Forelimb muscle (tissue), 1 donor: ENCODE measurements around the gene ADAMTS16. TPM values are rescaled to one million over a fixed set of nuclear protein-coding genes. Genes with fewer than 3 reads are reported as not detected.

Experiments used
- DNase-seq: peaks from one replicate; pipeline ENCODE4 v3.0.0-alpha.2; 2013; ENCODE audit warnings: low read depth
- polyA plus RNA-seq: library from polyadenylated mRNA; unstranded; fragments of 120-200 nt; gene quantifications from one replicate; pipeline ENCODE4 v1.2.1, GENCODE V29; 2013; ENCODE audit not compliant: insufficient read length

ADAMTS16 gene
- polyA plus RNA-seq, 1 donor, result 5.3 TPM

DNA sequence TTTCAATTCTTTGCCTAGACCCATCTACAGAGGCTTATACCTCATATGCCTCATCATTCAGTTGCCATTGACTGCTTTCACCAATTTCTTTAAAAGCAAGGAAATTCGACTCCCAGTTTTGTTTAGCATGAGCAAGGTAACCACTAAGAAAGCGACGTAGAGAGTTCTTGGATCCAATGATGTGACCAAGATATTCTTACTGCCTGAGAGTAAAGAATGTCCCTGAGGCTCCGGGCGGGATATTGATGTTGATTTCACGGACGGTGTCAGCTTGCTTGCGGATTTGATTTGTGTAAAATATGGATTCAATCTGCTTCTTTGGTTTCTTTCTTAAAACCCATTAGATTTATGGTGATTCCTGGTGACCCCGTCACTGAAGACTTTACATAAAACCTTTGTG is 147.3 kb downstream of the ADAMTS16 start:
- no peak for DNase-seq

DNA sequence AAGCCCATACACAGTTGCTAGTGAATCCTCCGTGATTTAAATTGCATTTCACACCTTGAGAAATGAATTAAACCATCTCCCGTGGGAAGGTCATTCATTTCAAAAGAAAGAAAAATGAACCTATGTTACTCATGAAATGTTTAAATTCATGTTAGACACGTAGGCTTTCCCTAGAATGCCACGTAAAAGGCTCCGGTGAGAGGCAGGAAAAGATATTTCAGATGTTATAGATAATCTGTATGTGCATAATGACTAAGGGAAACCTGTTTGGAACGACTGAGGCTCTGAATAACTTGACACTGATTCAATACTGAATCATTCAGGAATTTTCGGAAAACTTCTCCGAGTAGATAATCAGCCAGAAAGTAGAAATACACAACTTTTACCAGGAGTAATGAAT is 148.1 kb downstream of the ADAMTS16 start:
- no peak for DNase-seq

DNA sequence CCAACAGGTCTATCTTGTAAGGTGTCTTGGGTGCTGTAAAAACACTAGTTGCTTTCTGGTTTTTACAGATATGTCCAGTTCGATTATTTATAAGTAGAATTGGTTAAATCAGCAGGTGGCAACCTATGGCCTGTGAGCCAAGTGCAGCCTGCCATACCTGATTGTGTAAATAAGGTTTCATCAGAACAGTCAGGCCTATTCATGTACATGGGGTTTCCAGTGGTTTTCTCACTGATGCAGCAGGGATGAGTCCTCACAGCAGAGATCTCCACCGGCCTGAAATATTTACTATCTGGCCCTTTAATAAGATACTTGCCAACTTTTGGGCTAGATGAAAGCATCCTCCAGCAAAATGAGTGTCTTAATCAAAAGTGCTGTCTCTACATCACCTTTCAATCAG is 149.4 kb downstream of the ADAMTS16 start:
- DNase-seq, result no peak

DNA sequence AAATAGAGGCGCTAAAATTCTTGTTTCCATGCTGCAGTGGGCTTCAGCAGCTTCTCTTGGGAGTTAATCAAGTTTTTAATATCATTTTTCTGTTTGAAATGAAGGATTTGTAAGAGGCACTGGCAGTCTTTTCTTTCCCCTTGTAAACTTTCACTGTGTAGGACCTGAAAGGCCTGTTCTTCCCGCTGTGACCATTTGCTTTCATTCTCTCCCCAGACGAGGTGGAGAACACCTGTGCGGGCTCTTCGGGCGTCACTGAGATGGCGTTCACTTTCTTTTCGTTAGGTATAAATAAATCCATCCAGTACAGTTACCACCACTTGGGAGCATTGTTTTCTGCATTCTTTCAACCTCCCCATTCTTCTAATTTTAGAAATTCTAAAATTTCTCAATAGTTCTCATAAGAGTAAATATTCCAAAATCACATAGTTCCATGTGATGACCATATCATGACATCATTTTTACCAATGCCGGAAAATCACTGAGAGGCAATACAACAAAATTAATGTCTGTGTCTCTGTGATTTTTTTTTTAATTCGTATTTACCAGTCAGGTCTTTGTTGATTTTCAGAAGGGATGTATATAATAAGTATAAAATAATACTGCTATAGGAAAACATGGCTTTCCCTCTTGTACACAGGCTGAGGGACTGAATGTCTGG is 150.7 kb downstream of the ADAMTS16 start:
- DNase-seq, result no peak

DNA sequence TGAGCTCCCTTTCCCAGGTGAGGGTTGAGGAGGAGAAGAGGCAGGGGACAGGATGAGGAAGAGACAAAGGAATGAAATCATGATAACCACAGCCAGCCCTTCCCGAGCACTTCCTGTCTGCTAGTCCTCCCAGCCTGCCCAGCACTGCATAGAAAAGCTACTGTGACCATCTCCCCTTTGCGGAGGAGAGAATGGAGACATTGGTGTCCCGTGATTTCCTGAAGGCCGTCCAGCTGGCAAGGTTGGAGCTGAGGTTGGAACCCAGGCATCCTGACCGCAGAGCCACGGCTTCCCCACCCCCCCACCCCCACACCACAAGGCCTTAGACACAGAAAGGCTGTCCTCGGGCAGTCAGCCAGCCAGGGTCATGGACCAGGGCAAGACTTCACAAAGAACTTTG is 151.2 kb downstream of the ADAMTS16 start:
- no peak for DNase-seq

DNA sequence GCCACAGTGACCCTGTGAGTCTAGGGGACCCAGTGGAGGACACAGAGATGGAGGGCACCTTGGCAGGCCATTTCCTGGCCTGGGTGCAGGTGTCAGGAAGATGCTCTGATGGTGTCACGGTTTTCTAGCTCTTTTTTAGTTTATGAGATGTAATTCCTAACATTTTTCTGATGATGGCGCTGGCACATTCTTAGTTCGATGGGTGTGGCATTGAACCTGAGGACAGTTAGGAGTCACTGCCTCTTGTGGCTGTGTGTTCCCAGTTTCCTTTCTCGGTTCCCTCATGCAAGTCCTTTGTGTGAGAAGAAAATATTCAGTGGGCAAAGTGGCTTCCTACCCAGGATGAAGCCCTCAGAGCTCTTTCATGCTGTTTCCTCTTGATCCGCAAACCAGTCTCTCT is 152.9 kb downstream of the ADAMTS16 start:
- DNase-seq, result no peak

DNA sequence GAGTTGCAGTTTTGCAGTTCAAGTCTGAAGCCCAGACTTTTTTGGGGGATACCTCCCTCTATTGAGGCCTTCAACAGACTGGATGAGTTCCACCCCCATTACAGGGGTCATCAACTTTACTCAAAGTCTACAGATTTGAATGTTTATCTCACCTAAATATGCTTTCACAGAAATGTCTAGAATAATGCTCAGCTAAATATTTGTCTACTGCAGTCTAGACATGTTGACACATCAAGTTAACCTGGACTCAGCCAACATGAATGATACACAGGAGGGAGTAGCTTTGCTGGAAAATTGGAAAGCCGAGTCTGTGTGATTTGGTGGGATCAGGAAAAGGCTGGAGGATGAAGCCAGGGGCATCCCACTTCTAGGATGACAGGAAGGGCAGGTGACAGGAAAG is 154.3 kb downstream of the ADAMTS16 start:
- no peak for DNase-seq

DNA sequence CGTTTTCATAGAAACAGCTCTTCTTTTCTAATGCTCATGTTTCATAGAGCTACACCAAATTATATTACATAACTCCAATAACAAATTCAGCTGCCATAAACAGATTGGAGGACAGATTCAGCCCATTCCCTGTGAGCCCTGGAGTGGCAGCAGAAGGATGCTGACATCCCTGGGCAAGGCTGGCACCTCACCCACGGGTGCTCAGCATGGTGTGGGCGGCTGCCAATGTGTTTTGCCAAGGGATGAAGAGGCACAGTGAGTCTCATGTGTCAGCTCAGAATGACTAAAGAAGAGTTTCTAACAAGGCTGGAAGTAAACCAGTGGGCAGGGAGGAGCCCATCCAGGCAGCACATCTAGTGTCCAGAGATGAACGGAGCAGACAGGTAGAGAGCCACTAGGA is 155.2 kb downstream of the ADAMTS16 start:
- DNase-seq, result no peak

DNA sequence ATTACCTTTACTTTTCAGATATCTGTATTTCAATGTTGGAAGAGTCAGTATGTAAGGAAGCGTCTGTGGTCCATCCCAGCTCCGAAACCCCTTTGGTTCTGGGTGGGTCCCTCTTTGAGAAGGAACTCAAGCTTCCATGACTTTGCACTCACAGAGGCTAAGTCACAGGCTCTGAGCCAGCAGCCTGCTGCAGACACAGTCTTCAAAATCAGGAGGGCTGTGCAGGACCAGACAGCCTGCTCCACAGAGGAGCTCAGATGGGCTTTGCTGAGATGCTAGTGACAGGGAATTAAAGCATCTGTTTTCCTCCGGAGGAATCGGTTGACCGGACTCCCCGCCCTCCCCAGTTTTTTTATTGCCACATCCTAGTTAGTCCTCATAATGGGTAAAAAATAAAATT is 155.9 kb downstream of the ADAMTS16 start:
- no peak for DNase-seq

DNA sequence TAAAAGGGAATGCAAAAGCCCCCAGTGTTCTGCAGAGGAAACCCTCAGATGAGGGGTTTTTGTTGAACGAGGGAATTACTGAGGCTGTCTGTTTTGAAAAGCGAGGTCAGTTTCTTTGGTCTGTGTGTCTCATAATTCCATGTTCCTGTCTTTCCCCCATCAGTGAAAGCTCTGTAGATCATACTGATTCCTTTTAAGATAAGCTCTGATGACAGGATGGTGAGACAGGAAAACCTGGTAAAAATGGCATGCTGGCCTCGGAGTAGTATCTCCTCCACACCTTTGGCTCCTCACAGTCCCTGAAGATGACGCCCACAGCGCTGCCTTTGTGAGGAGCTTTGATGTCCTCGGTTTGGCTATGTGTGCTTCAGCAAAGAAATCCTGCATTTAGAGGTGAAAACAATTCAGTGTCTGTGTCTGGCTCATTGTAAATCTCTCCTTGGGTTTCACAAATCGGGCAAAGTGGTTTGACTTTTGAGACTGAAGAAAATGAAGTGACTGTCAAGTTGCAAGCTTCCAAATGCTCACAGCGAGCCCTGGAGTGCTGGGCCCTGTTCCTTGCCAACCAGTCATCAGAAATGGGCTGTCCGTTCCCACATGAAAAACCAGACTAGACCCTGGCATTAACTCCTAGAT is 157.4 kb downstream of the ADAMTS16 start:
- DNase-seq, result no peak

DNA sequence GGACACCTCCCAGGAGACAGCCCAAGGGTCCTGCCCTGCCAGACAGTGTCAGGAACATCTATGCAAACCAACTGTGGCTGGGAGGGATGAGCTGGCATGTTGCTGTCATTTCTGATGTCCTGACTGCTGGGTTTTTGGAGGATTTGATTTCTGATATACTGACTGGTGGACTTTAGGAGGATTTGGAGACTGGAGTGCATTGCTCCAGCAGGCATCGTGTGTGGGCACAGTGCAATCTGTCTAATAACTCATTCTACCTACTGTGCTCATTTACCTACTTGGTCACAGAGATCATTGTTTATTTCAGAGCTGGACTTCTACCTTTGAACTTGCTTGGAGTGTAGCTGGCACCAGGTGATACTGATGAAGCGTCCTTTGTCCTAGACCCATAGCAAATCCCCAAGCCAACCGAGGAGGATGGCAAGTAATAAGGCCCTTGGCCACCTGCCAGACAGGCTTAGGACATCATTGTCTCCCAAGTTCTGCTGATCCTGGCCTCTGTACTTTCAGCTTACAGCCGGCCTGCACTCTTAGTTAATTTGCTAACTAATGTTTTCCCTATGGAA is 158.0 kb downstream of the ADAMTS16 start:
- no peak for DNase-seq

DNA sequence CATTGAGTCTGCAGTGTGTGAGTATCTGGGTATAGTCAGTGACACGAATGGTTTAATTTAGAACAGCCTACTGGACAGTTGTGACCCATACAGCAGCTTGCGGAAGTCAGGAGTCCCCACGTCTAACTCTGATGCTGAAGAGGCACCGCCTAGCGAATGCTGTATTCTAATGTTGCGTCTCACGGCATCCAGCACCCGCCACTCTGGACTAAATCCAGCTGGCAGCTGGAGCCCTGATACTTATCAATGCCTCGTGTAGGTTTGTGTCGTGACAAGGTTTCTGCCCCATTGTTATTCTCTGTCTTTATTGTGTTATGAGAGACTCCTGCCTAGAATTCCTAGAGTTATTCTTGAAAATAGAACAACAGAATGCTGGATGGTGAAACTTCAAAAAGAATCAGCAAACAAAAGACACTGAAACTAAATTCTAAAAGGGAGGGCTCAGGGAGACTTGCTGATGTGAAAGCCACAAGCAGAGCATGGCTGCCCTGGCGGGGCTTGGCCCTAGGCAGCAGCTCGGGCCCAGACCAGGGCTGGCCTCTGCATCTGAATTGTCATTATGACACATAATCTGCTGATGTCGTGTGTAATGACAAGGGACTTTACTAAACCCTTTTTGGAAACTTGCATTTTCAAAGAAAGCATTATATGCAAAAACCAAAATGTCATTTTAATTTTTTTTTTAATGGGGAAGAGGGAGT is 158.9 kb downstream of the ADAMTS16 start:
- no peak for DNase-seq

DNA sequence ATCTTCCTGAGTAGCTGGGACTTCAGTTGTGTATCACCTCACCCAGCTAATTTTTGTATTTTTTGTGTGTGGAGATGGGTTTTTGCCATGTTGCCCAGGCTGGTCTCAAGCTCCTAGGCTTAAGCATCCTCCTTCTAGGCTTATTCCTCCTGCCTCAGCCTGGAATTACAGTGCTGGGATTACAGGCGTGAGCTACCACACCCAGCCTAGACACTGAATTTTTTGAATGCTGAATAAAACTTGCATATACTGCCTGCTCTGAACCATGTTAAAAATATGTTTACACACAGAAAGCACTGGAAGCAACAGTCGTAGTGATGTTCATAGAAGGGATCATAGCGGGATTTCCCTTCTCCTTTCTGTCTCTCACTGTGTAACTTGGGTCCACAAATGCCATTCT is 161.0 kb downstream of the ADAMTS16 start:
- no peak for DNase-seq

DNA sequence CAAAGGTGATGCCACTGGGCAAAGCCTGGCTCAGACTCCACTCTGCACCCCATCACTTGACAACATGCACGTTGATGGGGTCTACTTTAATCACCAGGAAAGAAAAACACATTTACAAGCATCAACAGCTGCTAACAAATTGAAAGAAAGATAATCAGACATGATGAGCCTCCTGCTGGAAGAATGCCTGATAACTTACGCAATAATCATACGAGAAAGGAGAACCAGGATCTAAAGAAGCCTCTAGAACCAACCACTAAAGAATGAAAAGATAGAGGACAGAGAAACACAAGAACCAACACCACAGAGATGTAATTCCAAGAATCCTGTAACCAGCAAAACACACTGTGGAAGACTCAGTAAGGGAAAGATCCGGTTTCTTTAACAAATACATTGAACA is 162.1 kb downstream of the ADAMTS16 start:
- no peak for DNase-seq

DNA sequence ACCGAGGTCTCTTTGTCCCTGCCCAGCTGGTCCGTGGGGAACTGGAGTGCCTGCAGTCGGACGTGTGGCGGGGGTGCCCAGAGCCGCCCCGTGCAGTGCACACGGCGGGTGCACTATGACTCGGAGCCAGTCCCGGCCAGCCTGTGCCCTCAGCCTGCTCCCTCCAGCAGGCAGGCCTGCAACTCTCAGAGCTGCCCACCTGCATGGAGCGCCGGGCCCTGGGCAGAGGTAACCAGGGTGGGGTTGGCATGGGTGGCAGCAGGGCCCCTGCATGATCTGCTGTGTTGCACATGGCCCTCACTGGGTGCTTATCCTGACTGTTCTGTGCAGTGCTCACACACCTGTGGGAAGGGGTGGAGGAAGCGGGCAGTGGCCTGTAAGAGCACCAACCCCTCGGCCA is 163.1 kb downstream of the ADAMTS16 start:
- DNase-seq, result no peak

DNA sequence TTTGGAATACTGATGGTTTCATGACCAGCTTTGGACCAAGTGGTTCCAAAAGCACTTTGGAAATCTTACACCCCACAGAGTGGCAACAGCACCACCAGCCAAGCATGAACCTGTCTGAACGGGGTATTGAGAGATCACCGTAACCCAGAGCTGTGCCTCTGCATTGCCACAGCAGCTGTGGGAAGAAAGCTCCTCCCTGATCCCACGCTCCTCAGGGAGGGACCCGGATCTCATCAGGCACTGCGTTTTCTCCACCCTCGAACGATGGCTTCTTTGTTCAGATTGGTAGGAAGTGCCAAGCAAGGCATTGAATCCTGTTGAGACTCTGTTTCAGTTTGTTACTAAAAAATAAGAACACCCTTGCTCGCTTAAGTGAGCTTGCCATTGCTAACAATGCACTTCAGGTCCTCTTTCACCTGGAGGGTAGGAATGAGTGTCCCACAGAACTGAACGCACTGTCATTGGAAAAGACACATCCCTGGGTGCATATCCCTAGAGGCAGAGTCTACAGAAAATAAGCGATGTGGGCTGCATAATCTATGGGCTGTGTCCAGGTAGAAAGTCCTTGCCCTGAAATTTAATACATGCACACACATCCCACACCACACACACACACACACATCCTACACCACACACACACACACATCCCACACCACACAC is 164.4 kb downstream of the ADAMTS16 start:
- DNase-seq, result no peak

DNA sequence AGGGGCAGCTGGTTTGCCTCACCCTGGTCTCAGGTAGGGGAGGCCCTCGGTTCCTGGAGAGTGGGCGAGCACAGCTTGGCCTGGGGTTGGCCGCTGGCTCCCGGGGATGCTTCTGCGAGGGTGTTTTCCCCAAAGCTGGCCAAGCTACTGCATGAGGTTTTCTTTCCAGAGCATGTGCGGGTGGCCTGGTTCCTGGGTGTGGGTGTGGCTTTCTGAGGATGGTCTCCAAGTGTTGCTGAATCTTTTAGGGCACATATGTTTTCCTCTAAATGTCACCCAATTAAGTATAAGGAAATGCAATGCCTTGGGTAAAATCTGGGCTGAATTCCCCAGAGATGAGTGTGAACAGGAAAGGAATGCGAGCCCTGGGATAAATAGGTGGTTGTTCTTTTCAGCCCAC is 166.6 kb downstream of the ADAMTS16 start:
- no peak for DNase-seq

DNA sequence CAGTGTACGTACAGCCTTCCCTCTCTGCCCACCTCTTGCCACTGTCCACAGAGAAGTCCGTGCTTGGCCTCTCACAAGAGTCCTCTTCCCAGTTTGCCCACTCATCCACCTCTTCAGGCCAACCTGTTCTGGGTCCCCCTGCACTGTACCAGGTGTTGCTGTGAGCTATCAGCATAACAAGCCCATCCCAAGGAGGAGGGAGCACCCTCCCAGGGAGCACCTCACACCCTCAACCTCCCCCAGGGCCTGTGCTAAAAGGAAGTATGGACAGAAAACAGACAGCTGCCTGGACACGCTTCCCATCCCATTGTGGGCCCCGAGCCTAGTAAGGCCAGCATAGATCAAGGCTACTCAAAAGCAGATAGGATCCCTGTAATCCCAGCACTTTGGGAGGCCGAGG is 168.2 kb downstream of the ADAMTS16 start:
- DNase-seq, result no peak

DNA sequence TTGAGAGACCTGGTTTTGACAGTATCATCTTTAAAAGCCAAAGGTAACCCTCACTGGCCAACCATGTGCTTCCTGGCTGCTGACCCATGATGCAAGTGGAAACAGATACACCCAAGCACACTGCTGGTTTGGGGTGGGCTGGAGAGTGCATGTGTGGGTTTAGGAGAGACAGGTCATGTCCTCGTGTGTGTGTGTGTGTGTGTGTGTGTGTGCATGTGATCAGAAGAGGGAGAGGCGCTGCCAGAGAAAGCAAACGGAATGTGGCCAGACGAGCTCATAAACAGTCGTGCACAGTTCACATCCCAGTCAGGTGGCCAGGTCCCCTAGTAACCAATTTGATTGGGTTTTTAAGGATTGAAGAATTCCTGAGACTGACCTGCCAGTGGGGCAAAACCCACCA is 169.5 kb downstream of the ADAMTS16 start:
- no peak for DNase-seq

DNA sequence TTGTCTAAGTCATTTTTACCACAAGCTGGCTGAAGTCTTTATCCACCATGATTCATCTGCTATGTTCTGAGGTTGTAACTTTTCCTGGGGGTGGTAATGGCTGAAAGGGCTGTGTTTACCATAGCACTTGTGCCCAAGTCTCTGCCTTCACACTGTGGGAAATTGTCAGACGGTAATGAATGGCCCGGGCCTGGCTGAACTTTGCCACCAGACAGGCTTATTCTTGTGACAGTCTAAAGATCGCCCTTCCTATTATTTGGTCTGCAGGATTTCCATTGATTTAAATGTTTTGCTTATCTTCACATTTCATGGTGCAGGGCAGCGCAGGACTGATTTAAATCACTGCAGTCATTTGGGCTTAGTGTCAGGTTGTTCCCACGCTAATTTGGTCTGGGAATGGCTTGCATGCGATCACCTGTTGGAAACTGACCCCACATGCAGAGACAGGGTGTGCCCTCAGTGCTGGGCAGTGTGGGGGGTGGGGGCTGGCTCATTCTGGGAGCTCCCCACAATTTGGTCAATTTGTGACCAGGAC is 173.0 kb downstream of the ADAMTS16 start:
- DNase-seq, result no peak

DNA sequence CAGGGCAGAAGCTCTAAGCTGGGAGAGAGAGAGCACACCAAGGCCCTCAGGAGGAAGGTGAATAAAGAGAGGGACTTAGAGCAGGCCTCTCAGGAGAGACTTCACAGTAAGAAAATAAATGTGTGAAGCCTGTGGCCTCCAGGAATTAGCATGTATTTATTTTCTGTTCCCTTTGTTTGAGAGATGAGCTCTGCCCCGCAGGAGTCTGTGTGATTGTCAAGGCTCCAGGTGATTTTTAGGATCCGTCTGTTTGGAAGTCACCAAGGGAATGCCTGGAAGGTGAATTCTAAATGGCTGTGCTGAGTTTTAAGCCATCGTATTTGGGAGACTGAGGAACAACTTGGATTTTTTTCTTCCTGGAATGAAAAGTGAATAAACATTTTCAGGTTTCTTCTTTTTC is 174.0 kb downstream of the ADAMTS16 start:
- no peak for DNase-seq

DNA sequence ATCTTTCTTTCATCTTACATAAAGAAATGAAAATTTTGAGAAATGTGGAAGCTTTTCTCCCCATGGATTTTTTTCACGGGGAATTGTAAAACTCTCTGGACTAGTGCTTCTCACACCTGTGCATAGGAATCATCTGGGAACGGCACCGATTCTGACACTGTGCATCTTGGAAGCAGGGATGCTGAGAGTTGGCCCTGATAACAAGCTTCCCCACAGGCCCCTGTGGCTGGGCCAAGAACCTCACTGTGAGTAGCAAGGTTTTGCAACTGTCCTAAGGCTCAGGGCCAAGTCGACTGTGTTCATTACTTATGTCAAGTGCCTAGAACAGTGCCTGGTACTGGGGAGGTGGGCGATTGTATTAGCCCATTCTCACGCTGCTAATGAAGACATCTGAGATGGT is 174.5 kb downstream of the ADAMTS16 start:
- DNase-seq, result no peak
